HG03064 (cell line): Measurements from ENCODE around the gene MYLK4.

Source experiments
- ATAC-seq: cut with Tn5 transposase; IDR thresholded peaks from one replicate; pipeline ENCODE4 v1.9.1; 2021; ENCODE audit warnings: low read depth; ENCODE audit not compliant: unreplicated experiment

The MYLK4 gene

DNA sequence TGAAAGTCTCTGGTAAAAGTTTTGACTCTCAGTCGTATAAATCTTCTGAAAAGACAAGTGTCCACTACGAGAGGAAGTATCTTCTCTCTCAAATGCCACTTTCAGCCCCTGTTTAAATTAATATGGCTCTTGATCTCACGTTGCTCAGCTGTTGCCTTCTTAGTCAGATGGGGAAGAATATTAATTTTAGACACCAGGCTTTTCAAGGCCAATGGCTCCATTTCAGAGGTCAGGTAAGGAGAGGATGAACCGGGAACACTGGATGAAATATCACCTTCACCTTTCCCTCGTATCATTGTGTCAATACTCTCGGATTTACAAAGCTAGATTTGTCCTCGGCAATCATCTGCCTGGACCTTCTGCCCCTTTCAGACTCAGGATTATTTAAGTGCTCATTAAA lies at the start of gene MYLK4:
TSS of gene MYLK4 (minus strand) at position 91 of the 400 bp plus-strand sequence. CDS start 1,628 bp downstream, outside the sequence.
- no peak for ATAC-seq

DNA sequence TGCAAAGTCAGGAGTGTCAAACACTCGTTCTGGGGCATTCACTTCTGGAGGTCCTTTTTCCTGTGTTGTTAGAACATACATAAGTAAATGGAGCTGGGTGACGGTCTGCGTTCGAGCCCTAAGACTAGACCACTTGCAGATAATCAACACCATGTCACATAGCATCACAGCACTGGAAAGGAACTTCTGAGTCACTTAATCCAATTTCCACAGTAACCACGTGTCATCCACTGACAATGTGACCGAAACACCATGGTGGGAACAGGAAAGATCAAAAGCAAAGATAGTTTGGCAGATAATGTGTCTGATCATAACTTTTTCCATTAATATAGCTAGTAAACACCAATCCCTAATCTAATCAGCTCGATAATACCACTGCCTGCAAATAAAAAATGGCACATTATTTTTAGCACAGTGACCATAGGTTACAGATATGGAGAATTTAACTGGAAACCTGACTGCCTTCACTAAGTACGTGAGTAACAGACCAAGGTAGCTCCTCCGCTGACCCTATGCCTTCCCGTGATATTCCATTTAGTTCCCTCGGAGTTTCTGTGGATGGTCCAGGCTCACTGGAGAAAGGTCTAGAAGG lies 49.3 kb upstream of the MYLK4 start:
- ATAC-seq = no peak

DNA sequence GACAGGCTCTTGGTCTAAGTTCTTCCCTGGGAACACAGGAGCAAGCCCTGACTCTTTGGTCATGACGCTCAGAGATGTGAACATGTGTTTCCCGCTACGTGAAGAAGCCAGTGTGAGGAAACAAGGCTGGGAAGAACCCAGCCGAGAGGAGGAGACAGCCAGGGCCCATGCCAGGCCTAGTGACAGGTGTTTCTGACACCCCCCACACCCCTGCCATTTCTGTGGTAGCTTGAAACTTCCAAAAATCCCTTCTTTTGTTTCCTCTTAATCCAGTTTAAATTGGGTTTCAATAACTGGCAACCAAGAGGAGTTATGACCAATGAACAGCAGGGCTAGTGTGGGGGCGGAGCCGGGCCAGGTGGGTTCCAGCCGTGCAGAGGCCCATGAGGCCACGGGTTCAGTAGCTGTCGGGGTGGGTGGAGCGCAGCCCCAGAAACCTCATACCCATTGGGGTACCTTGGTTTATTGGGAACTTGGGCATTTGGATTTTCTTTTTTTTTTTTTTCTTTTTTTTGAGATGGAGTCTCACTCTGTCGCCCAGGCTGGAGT lies 47.9 kb upstream of the MYLK4 start:
- ATAC-seq = no peak

DNA sequence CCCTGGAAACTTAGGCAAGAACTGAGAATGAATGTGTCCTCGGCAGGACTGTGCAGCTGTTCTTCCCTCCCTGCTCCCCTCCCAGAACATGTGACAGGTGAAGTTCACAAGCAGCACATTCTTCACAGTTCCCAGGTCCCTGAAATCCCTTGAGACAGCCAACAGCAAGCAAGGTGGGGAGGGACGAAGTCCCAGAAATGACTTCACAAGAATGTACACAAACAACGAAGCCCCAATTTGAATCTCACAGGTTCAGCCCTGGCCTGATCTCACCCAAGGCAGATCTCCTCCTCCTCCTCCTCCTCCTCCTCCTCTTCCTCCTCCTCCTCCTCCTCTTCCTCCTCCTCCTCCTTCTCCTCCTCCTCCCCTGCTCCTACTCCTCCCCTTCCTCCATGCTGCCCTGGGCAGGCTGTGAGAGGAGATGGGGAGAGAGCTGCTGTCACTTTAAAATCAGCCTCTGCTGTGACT lies 46.9 kb upstream of the MYLK4 start:
- ATAC-seq = no peak

DNA sequence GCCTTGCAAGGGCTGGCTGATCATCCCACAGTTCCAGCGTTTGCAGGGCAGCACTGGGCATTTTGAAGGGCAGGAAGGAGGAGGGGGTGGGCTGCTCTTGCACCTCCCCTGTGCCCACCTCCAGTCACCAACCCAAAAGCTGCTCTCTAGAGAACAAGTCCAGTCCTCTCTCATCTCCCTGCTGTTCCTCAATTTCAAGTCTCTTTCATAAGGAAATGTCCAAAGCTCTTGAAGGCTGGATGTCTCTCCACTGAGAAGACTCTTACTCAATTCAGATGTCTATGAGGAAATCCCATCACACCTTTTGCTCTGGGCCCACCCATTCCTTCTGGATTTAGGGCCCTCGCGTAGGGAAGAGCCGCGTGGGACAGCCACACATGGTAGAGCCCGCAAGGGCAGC lies 46.1 kb upstream of the MYLK4 start:
- ATAC-seq = no peak

DNA sequence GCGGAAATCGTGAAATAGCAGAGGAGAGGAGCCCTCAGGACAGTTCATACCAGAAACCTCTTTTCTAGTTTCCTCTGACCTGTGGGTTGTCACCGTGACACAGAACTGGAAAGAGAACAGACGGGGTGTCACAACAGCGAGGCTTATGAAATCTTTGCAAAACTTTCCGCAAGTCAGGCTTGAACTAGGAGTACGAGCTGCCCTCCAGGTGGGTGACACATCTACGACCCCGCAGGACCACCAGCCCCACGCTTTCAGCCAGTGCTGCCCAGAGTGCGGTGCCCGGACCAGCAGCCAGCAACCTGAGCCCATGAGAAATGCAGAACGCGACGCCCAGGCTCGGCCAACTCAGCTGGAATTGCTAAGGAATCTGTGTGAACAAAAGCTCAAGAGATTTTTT lies 45.2 kb upstream of the MYLK4 start:
- ATAC-seq = no peak

DNA sequence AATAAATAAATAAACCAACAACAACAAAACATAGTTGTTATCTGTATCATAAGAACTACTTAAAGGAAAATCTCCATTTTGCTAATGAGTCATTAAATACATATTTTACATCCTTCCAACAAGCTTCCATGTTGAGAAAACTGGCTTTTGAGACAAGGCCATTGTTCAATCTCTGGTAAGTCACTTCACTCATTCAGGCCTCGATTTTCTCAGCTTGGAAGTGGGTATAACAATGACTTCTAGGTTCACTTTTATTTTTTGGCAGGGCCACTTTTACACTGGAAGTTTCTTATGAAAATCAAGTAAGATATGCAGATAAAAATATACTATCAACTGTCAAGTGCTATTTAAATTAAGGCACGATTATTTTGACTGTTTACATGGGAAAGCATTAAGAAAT lies 44.4 kb upstream of the MYLK4 start:
- ATAC-seq = no peak

DNA sequence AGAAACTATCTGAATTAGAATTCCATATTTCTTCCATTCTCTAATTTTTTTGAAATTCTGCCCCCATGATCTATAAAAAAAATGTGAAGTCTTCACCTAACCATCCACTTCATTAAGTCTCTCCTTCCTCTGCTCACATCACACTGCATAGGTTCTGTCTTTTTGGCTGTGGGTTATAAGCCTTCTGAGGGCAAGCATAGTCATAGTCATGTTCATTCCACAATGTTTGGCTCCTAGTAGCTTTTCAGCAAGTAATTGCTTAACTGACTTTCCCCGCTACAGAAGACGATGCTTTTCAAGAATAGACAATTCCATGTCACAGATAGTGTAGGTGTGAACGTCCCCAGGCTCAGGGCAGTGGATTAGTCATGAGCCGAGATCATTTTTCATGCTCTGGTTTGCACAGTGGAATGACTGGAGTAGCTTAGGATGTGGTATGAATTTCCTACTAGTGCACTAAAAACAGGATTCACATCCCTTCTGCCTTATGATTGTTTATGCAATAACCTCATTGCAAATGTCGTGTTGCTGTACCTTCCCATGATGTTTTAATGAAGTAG lies 43.5 kb upstream of the MYLK4 start:
- ATAC-seq = no peak

DNA sequence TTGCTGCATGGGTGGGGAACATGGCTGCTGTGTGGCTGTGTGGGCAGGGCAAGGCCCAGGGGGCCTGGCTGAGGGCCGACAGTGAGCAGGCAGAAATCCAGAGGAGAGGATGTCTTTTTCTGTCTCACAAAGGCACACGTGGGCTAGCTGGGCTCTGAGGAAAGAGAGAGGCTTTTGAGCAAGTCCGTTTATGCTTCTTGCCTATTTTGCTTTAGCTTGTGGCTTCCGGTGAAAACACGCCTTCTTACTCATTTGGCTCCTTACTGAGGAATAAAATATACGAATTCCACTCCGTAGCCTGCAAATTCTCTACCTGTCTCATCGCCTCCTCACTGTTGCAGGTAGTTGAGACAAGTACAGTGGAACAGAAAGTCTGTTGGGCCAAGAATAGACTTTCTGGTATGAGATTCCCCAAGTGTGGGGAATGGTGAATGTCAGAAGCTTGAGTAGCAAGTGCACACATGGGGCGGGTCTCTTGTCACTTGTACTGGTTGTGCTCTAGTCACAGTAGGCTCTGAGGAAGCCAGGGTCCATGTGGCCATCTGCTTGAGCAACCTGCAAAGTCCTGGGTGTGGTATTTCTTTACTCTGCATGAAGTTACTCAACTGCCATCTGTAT lies 42.9 kb upstream of the MYLK4 start:
- no peak for ATAC-seq

DNA sequence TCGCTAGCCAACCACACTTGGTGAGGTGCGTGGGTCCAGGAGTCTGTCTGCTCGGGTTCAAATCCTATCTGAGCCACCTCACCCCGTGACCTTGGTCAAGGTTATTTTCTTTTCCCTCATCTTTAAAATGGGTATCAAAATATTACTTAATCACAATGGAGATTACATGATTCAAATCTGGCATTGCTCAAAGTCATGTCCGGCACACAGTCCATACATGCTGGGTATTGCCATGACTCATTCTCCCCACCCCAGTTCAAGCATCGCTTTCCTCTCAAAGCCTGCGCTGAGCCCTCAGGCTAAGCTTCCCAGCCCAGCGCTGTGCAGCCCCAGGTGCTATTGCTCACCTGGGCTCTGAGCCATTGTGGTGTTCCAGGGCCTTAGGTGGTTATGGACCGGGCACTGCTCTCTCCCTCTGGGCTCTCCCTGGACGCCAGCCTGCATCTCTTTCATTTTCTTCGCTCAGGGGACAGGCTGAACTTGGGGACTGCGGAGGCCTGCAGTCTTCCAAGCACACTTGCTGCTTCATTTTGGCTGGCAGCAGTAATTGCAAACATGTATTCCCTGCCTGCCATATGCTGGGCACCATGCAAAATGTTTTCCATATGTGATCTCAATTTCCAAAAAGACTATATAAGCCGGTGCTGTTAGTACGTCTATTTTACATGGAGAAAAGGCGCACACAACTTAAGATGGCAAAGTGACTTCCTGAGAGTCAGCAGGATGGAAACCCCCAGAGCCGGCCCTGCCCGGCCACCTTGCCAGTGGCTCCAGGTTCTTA lies 41.8 kb upstream of the MYLK4 start:
- no peak for ATAC-seq

DNA sequence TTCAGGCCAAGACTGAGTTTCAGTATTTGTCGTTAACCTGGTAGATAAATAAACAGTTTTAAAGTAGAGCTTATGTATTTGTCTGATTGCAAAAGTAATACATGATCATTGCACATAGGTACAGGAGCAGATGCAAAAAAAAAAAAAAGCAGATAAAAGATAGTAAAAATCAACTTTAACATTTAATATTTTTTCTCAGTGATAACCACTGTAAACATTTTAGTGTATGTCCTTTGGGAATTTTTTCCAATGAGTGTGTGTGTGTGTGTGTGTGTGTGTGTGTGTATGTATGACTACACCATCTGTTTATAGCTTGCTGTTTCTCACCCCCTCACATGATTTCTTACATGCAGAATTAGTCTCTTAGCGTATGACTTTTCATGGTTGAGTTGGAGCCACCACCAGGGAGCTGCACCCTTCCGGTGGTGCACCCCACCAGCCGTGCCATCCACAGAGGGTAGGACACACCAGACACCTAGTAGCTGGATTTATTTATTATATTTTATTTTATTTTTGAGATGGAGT lies 40.8 kb upstream of the MYLK4 start:
- ATAC-seq = no peak

DNA sequence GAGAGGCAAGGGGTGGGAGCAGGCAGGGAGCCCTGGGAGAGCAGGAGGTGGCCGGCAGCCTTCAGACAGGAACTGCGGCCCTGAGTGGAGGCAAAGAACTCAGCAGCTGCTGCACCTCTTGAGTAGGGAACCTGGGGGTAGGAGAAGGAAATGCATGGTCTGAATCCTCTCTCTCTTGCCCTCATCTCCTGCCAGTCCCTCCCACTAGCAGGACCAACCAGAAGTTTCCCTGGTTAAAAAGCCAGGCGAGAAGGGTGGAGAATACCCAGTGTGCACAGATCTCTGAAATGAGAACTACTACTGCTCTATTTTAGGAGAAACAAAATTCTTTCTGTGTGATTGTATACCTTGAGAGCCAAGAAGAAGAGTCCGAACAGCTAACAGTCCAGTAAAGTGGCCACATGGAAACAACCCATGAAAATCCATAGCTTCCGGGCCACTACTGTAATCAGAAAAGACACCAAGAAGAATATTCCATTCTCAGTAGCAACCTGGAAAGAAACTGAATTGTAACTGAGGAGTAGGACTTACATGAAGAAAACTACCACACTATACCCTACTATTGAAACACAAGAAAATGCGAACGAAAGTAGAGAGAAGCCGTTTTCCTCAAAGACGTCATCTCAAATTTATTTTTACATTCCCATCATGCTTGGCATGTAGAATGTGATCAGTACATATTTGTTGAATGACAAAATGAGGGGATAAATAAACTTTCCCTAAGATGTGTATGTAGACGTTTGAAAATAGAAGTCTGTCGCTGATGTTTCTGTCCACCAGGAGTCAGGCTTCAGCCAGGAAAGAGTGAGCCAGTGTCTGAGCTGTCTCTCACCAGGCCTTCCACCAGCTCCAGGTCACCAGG lies 40.1 kb upstream of the MYLK4 start:
- ATAC-seq = no peak

DNA sequence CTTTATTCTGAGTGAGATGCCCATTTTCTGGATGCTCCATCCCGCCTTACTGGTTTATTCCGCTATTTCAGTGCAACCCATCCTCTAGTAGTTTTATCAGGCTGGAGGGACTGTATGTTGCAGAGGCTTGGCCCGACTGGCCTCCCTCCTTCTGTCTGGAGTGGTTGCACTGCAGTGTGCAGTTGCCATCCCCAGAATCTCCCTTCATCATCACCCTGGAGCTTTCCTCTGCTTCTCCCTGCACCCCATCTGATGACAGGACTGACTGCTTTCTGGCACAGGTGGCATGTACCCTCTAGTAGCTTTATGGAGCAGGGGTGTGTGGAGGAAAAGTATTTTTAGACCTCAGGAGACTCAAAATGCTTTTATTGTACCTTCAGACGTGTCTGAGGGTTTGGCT lies 35.5 kb upstream of the MYLK4 start:
- no peak for ATAC-seq

DNA sequence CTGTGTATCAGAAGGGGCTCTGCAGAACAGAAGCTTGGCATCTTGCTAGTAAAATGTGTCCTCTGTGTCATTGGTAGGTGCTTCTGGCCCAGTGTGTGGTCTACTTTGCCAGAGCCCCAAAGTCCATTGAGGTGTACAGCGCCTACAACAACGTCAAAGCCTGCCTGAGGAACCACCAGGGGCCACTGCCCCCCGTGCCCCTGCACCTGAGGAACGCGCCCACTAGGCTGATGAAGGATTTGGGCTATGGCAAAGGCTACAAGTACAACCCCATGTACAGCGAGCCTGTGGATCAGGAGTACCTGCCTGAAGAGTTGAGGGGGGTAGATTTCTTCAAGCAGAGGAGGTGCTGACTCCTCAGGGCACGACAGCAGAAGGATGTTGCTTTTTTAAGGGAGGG lies 34.2 kb upstream of the MYLK4 start:
- ATAC-seq = no peak

DNA sequence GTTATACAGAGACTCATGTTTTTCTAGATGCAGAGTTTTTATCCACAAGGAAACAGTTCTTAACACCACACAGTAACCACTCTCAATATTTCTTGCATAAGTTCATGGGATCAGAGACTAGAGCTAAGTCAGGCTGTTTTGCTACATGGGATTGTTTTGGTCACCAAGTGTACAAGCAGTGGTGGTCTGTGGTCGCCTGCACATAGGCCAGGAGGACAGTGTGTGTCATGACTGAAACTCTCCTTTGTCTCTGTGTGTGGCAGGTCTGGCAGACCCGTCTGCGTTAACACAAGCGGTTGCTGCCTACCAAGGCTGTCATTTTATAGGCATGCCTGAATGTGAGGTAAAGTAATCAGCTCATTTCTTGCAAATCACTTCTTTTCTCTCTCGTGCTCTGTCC lies 33.3 kb upstream of the MYLK4 start:
- no peak for ATAC-seq

DNA sequence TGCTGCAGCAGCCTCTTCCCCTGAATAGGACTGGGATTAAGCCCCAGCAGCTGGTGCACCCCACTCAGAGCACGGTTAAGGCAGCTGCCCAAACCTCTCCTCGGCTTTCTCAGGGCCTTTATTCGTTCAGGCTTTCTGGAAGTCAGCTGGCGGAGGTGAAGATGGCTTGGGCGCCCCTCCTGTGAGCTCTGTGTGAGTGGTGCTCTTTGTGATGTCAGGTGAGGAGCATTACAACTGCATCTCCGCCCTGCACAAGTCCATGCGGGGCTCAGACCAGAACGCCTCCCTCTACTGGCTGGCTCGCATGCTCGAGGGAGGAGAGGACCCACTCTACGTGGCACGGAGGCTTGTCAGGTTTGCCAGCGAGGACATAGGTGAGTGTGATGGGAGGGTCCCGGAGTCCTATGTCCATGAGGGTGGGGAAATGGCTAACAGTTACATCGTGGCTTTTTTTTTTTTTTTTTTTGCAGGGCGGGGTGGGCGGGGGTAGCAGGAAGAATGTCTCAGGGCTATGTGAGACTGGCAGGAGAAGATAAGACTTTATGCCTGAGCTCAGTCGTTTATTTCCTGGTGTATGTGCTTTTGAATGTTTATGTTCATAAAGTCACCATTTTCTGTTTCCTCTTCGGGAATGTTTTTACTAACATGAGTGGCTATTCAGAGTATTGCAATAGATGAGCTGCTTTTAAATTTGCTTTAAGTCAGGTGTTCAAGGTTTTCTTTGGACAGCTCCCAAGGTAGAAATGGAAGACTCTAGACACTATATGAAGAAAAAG lies 32.7 kb upstream of the MYLK4 start:
- ATAC-seq = no peak

DNA sequence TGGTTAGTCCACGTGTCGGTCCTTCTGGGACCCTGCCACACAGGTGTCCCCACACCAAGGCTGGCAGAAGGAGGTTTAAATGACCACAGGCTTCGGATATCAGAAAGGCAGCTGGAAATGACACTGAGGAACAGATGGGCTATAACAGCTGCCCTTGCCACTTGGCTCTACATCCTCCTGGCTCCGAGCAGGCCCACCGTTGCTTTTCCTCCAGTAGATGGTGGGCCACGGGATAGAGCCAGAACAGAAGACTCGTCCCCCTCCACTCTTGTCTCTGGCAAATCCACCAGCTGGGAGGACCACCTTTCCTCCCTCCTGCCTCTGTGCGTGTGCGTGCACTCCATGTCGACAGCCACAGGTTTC lies 32.1 kb upstream of the MYLK4 start:
- ATAC-seq = no peak

DNA sequence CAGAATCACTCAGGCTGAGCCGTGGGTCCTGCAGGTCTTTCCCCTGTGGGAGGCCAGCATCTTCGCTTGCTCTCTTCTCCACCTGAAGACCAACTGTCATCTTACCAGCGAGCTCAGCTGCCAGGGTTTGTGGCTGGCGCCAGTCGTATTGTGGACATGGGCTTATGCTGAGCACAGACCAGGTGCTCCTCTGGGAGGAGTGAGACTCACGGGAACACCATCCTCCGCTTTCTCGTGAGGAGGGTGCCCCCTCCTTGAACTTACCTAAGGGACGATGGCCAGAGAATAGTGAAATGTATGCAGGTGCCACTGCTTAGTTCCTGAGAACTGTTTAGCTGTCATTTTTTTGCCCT lies 31.6 kb upstream of the MYLK4 start:
- no peak for ATAC-seq

DNA sequence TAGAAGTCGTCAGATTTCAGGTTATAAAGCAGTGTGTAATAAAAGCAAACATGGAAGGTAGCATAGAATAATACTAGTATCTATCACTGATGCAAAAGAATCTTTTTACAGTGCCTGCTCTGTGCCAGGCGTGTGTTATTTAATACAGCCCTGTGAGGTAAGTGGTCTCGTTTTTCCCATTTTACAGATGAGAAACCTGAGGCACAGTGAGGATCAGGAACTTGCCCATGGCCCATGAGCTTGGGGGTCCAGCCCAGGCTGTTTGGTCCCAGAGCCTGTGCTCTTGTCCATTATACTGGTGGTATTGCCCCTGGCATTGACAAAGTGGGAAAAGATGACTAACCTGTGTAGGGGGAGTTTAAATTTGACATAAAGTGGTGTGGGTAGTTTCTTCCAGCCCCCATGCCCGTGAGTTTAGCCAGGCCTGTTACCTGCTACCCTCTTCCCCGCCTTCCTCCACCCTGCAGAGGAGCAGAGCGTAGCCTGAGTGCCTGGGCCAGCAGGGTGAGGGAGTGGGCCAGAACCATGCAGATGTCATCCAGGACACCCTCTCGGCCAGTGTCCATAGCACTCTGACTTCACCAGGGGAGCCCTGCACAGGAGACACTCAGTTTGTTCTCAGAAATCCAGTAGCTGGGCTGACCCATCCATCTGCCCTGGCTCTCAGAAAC lies 31.1 kb upstream of the MYLK4 start:
- no peak for ATAC-seq
